ENCODE measurements around the gene COL4A2.

GRCh38 chr13:110333837-110334236, 26.8 kb downstream of the COL4A2 start:
- TF ChIP-seq CTCF (IDR thresholded peaks at IDR 0.05): no peak
- no peak for TF ChIP-seq POLR2A (IDR thresholded peaks at IDR 0.05)
